AG09309 (cell line): Measurements from ENCODE around the gene TRAPPC11.

ENCODE experiments used
- DNase-seq: peaks from one replicate; pipeline ENCODE4 v3.0.0-alpha.2; 2010; ENCODE audit warnings: low read depth
- H3K4me3 ChIP-seq: 2 replicates; pipeline ENCODE4 v1.5.1; 2011; ENCODE audit warnings: mild to moderate bottlenecking, low read depth, low read length, moderate library complexity; ENCODE audit not compliant: control insufficient read depth
- TF ChIP-seq, protein P1 (sequence below): IDR thresholded peaks from 2 replicates; pipeline ENCODE4 v1.5.1; 2011; ENCODE audit warnings: mild to moderate bottlenecking, low read depth, low read length, inconsistent platforms; ENCODE audit not compliant: insufficient read depth, control insufficient read depth; ENCODE audit errors: missing control alignments

TRAPPC11 gene

DNA sequence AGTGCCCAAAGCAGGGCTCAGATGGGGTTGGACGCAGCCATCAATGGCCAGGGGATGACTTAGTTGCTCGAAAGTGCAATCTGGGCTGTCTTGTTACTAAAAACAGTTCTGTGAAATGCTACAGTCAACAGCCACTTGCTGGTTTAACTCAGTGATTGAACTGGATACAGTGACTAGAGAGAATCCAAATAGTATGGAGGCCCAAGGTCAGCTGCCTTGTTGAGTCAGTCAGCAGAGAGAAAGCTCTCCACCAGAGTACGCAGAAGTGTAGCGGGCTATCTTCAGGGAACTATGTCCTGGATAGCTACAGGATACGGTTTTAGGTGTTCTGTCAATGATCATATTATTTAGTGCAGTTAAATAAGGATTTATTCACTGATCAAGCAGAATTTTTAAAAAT lies 68.4 kb downstream of the TRAPPC11 start:
- TF ChIP-seq, protein P1, sequence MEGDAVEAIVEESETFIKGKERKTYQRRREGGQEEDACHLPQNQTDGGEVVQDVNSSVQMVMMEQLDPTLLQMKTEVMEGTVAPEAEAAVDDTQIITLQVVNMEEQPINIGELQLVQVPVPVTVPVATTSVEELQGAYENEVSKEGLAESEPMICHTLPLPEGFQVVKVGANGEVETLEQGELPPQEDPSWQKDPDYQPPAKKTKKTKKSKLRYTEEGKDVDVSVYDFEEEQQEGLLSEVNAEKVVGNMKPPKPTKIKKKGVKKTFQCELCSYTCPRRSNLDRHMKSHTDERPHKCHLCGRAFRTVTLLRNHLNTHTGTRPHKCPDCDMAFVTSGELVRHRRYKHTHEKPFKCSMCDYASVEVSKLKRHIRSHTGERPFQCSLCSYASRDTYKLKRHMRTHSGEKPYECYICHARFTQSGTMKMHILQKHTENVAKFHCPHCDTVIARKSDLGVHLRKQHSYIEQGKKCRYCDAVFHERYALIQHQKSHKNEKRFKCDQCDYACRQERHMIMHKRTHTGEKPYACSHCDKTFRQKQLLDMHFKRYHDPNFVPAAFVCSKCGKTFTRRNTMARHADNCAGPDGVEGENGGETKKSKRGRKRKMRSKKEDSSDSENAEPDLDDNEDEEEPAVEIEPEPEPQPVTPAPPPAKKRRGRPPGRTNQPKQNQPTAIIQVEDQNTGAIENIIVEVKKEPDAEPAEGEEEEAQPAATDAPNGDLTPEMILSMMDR, result no peak
- no peak overlapping the region for H3K4me3 ChIP-seq
- DNase-seq, result no peak

DNA sequence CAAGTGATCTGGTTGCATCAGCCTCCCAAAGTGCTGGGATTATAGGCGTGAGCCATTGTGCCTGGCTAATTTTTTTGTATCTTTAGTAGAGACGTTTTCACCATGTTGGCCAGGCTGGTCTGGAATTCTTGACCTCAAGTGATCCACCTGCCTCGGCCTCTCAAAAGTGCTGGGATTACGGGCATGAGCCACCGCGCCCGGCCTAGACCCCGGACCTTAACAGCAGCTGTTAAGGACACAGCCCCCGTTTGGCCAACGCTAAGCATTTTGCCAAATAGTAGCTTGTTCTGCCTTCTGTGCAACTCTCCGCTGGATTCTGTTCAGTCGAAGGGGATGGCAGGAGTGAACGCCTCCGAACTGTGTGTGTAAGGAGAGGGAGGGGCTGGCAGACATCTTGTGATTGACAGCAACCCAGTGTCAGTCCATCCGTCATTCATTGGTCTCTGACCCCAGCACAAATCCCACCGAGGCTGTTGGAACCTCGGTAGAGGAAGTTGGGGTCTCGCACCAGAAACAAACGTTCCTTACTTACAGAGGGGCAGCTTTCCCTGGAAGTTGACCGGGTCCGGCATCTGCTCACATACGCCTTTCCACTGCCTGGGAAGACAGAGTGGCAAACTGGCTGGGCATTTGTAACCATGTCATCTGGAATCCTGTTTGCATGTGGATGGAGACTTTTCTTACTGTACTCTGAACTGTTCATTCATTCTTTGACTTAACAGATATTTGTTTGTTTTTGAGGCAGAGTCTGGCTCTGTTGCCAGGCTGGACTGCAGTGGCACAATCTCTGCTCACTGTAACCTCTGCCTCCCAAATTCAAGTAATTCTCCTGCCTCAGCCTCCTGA lies 69.4 kb downstream of the TRAPPC11 start:
- DNase-seq, result no peak
- no peak overlapping the region for H3K4me3 ChIP-seq
- TF ChIP-seq, protein P1, result no peak

DNA sequence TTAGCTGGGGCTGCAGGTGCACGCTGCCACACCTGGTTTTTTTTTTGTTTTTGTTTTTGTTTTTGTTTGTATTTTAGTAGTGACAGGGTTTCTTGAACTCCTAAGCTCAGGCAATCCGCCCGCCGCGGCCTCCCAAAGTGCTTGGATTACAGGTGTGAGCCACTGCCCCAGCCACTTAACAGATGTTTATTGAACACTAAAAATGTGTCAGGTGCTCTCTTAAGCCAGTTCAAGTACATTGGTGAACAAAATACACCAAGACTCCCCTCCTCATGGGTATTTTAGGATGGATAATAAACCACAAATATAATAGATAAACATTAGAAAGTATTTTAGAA lies 69.9 kb downstream of the TRAPPC11 start:
- no peak for DNase-seq
- TF ChIP-seq, protein P1, result no peak
- H3K4me3 ChIP-seq, result no peak overlapping the region

DNA sequence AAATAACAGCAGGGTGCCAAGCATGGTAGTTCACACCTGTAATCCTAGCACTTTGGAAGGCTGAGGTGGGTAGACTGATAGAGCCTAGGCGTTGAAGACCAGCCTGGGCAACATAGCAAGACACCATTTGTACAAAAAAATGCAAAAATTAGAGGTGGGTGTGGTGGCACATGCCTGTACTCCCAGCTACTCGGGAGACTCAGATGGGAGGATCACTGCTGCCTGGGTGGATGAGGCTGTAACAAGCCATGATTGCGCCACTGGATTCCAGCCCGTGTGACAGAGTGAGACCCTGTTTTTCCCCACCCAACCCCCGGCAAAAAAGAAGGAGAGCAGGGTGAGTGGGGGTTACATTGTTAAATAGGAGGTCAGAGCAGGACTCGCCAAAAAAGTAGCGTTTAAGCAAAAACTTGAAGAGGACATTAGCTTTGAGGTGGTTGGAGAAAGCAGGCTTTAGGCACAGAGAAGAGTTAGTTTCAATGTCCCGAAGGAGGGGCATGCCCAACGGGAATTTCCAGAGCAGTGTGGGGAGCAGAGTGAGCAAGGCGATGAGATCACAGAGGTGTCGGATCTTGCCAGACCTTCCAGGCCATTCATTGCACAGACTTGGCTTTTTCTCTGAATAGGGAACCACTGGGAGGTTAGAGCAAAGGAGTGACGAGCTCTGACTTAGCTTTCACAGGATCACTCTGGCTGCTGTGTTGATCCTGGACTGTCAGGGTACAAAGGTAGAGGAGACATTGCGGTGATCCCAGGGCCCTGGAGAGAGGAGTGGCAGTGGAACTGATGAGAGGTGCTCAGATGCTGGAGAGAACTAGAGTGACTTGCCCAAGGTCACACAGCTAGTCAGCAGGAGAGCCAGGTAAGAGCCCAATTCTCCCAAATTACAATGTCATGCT lies 70.6 kb downstream of the TRAPPC11 start:
- H3K4me3 ChIP-seq, result no peak overlapping the region
- DNase-seq, result peak; percentile 14

DNA sequence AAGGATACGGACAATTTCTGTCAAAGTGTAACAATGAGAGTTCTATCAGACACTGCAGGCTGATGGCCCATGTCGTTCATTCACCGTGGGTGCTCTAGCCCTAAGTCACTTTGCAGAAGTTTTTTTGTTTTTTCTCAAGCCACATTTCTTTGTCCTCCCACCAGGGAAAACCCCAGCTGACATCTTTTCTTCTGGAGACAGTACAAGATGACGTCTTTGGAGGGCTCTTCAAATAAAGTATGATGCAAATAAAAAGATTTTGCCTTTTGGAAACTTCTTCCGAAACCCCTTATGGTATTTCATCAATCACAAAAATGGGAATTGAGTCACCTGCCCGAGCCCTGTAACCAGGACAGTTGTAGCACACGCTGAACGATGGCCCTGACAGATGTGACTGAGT lies 73.2 kb downstream of the TRAPPC11 start:
- no peak for DNase-seq
- H3K4me3 ChIP-seq, result no peak overlapping the region
- TF ChIP-seq, protein P1, result no peak

More for the DNA sequence above, 70.6 kb downstream of the TRAPPC11 start:
- TF ChIP-seq, protein P1, result no peak

DNA sequence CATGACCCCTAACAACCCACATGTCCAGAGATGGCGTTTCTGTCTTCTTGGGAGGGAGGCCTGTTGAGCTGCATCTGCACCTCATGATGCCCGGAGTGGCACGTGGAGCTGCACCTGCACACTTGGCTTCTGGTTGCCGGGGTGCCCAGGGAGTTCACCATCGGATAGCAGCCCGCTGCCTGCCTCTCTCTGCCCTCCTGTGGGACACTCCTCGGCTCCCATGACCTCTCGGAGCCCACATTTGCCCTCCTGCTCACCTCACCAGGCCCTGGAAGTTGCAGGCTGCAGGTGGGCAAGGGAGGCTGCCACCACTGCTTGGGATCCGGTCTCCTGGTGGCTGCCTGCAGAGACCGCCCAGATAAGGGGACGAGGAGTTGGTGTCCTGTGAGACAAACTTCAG lies 74.1 kb downstream of the TRAPPC11 start:
- H3K4me3 ChIP-seq, result no peak overlapping the region
- TF ChIP-seq, protein P1, result no peak
- no peak for DNase-seq
